Activated CD8-positive, alpha-beta memory T cell treated with anti-CD3 and anti-CD28 coated beads, Interleukin-2, amount 50 U/mL, for 1 hour (primary cell): Measurements from ENCODE around the gene GET4.
"Not testable (repeated sequence)": the region's sequence is repeated elsewhere in the genome, so short reads cannot be mapped to it uniquely, and the experiment has no call there.

Experiments used
- DNase-seq: peaks from one replicate; pipeline ENCODE4 v3.0.0-alpha.2; 2020; ENCODE audit errors: extremely low read depth

The GET4 gene

GRCh38 chr7:915291-916218 lies 39.2 kb downstream of the GET4 start:
- no peak for DNase-seq

- no peak for DNase-seq
Observed at GRCh38 chr7:916291-916941, 40.1 kb downstream of the GET4 start.

GRCh38 chr7:917255-918117 lies 41.1 kb downstream of the GET4 start:
- DNase-seq, result no peak

- DNase-seq, result no peak
Observed at GRCh38 chr7:918118-918425, 41.7 kb downstream of the GET4 start.

GRCh38 chr7:918441-919113 lies 42.2 kb downstream of the GET4 start:
- no peak for DNase-seq

GRCh38 chr7:919114-919442 lies 42.7 kb downstream of the GET4 start:
- DNase-seq, result no peak

GRCh38 chr7:919924-920341 lies 43.6 kb downstream of the GET4 start:
- no peak for DNase-seq

GRCh38 chr7:920351-921070 lies 44.2 kb downstream of the GET4 start:
- no peak for DNase-seq

GRCh38 chr7:921071-921461 lies 44.7 kb downstream of the GET4 start:
- DNase-seq, result no peak

GRCh38 chr7:921581-922333 lies 45.4 kb downstream of the GET4 start:
- DNase-seq, result no peak

- no peak for DNase-seq
Observed at GRCh38 chr7:922334-923107, 46.2 kb downstream of the GET4 start.

- peak; percentile 89 for DNase-seq
Observed at GRCh38 chr7:923108-924041, 47.0 kb downstream of the GET4 start.

GRCh38 chr7:924042-924441 lies 47.7 kb downstream of the GET4 start:
- DNase-seq, result not testable (repeated sequence)

GRCh38 chr7:924541-925231 lies 48.3 kb downstream of the GET4 start:
- DNase-seq, result no peak

GRCh38 chr7:925601-926000 lies 49.2 kb downstream of the GET4 start:
- peak; percentile 85 for DNase-seq

GRCh38 chr7:926061-927030 lies 50.0 kb downstream of the GET4 start:
- no peak for DNase-seq
